Right lung (tissue), 5 donors: Measurements from ENCODE around the gene MYRIP. TPM values are rescaled to one million over a fixed set of nuclear protein-coding genes. Genes with fewer than 3 reads are reported as not detected.

Source experiments
- DNase-seq, 2 donors: peaks; one replicate each; pipeline ENCODE4 v3.0.0-alpha.2; 2013
- polyA plus RNA-seq, 5 donors: library from polyadenylated mRNA; unstranded; fragments of 120-200 nt; gene quantifications; one replicate each; pipeline versions ENCODE4 v1.2.1 to v1.2.3, GENCODE V29; 2013; ENCODE audit warnings: inconsistent platforms in 1 of 5, low replicate concordance in 1 of 5; ENCODE audit not compliant: insufficient read length in 5 of 5, insufficient read depth in 1 of 5

The MYRIP gene
- polyA plus RNA-seq, 5 donors = 0.26 to 0.66 (median 0.33) TPM

- DNase-seq = no peak
Observed at GRCh38 chr3:40189118-40189517, 379.7 kb downstream of the MYRIP start.

DNA sequence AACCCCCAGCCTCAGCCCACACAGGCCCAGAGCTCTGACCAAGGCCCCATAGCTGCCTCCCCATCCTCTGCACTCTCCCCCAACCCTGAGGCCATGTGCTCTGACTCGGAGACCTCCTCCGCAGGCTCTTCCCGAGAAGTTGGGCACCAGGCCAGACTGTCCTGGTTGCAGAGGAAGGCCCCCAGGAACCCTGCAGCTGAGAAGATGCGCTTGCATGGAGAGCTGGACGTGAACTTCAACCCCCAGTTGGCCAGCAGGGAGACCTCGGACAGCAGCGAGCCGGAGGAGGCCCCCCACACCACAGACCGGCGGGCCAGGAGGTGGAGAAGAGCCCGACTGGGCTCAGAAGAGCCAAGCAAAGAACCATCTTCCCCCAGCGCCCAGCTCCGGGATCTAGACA lies 380.6 kb downstream of the MYRIP start:
- no peak for DNase-seq

- no peak for DNase-seq
Observed at GRCh38 chr3:40191251-40191650, 381.8 kb downstream of the MYRIP start.

DNA sequence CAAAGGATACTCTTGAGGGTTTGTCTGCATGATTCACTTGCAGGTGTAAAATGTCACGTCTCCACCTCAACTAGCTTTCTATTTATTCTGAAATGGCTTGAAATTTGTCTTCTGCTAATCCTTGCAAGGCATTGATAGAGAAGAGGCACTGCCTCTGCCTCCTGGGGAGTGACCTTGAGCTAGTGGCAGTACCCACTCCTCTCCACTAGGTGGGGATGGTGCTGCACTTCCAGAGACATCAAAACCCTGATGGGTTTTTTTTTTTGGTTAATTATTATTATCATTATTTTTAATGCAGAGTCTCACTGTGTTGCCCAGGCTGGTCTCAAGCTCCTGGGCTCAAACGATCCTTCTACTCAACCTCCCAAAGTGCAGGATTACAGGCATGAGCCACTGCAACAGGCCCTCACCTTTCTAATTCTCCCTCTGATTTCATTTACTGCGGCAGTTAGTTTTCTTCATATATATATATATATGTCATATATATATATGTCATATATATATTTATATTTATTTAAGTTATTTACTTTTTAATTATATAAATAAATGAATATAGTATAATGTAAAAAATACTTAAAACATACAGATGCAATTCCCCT lies 382.5 kb downstream of the MYRIP start:
- peak; percentile 12 to 46 for DNase-seq

GRCh38 chr3:40192628-40193027 lies 383.2 kb downstream of the MYRIP start:
- DNase-seq = no peak

DNA sequence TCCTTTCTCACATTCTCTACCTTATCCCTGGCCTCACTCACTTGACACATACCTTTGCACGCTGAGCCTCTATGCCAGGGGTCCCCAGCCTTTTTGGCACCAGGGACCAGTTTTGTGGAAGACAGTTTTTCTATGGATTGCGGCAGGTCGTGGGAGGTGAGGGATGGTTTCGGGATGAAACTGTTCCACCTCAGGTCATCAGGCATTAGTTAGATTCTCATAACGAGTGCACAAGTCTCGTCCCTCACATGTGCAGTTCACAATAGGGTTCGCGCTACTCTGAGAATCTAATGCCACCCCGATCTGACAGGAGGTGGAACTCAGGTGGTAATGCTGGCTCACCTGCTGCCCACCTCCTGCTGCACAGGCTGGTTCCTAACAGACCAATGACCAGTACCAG lies 387.6 kb downstream of the MYRIP start:
- no peak for DNase-seq

- DNase-seq = no peak
Observed at GRCh38 chr3:40200692-40201316, 391.4 kb downstream of the MYRIP start.

DNA sequence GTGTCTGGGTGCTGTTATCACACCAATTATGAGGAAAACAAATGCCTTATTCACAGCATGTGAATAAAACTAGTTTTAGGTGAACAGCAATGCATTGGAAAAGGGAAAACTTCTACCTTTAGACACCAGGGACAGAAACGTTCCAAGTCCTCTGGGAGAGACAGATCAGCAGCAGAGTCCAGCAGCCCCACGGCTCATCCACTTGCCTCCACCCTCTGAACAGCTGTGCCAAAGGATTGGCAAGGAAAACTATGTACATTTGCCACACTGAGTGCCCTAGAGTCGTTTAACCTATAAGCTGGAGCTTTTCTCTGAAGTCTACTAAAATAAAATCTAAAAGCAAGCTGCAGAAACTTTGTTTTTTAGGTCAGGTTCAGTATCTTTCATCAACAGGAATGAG lies 392.4 kb downstream of the MYRIP start:
- no peak for DNase-seq

DNA sequence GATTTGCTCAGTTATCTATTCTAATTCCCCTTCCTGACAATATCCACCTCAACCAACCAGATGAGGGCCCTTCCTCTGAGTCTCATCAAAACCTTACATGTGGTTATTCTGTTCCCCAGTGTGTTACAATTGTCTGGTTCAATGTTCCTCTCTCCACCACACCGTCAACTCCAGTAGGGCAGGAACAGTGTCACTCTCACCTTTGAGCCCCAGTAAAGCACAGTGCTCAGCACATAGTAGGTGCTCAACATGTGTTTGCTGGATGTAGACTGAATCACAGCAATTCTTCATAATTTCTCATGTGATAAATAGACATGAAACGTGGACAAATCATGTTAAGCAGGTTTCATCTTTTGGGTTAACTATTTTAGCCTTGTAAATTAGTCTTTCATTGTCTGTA lies 397.1 kb downstream of the MYRIP start:
- no peak for DNase-seq

DNA sequence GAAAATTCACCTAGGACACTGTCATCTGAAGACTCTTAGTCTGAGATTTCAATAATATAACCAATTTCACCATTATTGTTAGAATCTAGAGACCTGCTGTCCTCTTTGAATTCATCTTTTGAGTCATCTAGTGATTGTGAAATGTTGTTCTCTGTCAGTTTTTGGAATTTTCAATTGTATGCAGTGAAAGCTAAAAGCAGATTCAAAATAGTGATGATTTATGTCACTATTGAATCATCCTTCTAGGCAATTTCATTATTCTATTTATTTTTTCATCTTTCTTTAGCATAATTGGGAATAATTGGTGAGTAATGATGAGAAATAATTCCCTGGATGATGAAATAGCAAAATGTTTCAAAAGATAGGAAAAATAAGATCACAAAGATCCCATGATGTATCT lies 398.4 kb downstream of the MYRIP start:
- no peak for DNase-seq

DNA sequence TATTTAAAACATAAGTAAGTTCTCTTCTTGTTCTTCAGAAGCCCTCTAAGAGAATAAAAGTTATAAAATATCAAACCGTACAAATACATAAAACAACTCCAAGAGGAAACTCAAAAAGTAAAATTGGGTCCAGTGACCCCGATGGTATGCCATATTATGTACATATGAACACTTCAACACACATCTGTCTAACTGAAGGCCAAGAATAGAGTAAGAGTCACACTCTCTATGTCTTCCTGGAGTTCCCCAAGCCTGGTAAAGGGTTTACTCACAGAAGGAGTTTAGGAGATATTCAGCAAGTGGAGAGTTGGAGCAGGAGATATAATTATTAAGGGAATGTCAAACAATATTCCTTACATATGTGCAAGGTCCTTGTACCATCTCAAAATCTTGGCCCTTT lies 398.8 kb downstream of the MYRIP start:
- no peak for DNase-seq

- no peak for DNase-seq
Observed at GRCh38 chr3:40211579-40211978, 402.2 kb downstream of the MYRIP start.

GRCh38 chr3:40213556-40213955 lies 404.1 kb downstream of the MYRIP start:
- DNase-seq = no peak

- DNase-seq = no peak
Observed at GRCh38 chr3:40215015-40215414, 405.6 kb downstream of the MYRIP start.

DNA sequence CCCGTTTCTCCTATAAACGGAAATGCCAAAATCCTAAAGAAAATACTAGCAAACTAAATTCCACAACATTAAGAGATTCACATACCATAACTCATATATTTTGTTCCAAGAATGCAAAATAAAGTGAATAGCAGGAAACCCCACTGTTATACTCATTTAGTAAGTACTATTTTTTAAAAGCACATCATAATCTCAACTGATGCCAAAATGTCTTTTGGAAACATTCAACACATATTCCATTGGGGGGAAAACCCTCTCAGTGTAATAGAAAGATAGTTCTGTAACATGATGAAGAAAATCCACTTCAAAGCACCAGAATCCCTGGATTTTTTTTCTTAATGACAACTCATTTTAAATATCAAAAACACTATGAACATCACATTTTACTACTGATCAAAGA lies 407.1 kb downstream of the MYRIP start:
- DNase-seq = peak in 1 of 2 donors; percentile 7

DNA sequence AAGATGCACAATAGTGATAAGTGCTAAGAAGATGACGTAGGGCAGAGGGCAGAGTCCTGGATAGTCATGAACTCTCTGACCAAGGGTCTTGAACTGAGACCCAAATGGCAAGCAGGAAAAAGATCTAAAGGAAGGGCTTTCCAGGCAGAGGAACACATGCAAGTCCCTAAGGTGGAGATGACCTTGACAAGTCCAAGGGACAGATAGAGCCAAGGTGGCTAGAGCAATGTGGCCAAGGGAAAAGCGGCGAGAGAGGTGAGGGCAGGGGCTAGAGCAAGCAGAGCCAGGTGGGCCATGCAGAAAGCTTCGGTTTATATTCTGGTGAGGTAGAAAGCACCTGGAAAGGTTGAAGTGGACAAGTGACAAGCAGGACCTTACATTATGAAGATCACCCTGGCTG lies 414.4 kb downstream of the MYRIP start:
- no peak for DNase-seq

- no peak for DNase-seq
Observed at GRCh38 chr3:40224796-40225515, 415.5 kb downstream of the MYRIP start.

DNA sequence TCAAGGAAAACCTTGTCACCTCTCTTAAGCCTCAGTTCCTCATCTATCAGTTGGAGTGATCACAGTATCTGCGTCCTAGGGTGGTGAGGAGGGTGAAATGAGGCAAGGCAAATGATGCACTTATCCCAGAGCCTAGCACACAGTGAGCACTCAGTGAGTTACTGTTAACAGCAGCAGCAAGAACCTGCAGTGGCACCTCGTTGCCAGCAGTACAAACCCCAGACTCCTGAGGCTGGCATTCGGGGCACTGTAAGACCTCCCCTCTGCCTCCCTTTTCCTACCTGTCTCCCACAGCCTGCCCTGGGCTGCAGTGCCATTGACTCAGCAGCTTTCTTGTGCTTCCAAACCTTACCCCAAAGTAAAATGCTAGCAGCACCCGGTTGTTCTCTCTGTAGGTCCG lies 417.2 kb downstream of the MYRIP start:
- DNase-seq = no peak

GRCh38 chr3:40228792-40229350 lies 419.5 kb downstream of the MYRIP start:
- DNase-seq = no peak

DNA sequence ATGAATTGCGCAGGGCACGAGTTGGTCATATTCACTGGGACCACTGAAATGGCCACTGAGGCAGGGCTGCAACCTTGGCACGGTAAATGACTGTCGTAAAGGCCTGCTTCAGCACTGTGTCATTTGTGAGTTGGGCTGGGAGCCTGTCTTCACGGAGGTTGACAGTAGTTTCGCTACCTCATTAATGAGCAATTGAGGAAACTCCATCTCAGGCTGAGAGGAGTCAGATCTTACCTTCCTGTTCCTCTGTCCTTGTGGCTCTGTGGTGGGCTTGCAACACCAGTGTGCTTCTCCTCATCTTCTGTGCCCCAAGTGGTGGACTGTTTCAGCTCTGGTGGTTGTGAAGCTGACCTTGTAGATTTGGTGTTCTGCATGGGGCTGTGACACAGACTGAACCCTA lies 420.0 kb downstream of the MYRIP start:
- no peak for DNase-seq

DNA sequence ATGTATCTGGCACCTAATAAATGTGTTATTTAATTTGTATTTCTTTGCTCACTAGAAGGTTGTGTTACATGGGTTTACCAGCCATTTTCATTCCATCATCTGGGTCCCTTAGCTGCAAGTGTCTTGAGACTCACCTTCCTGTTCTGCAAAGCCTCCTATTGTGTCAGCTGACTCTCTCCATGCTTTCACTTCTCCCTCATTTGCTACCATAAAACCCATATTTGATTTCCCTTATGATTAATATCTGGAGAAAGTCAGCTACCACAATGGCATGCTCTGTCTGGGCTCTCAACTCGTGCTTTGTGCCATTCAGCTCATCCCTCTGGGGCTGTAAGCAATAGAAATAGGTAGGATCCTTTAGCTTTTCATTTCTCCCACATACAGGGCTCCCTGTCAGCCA lies 420.6 kb downstream of the MYRIP start:
- DNase-seq = no peak

- no peak for DNase-seq
Observed at GRCh38 chr3:40230382-40230781, 421.0 kb downstream of the MYRIP start.

GRCh38 chr3:40232626-40233025 lies 423.2 kb downstream of the MYRIP start:
- DNase-seq = no peak
